A673 (cell line): Measurements from ENCODE around the gene NEK6. TPM values are rescaled to one million over a fixed set of nuclear protein-coding genes. Genes with fewer than 3 reads are reported as not detected.

ENCODE experiments used
- BruUV-seq: library from RNA; stranded (reverse); fragments of 400-500 nt; replicated peaks from 2 replicates; lab custom pipeline; 2021; lab: Mats Ljungman, UMichigan
- CTCF ChIA-PET: fragments of 300-600 bp; sonication (Branson Sonifier 250); formaldehyde crosslinking; loops from one replicate; lab custom pipeline; 2022; ENCODE audit warnings: antibody characterized with exemption; lab: Charles Lee
- POLR2A ChIA-PET: fragments of 300-600 bp; sonication (Branson Sonifier 250); formaldehyde crosslinking; loops from one replicate; lab custom pipeline; 2022; ENCODE audit warnings: antibody characterized with exemption; ENCODE audit not compliant: low non-redundant PET; lab: Charles Lee
- DNase-seq: peaks from one replicate; pipeline ENCODE4 v3.0.0-alpha.2; 2015; ENCODE audit warnings: low spot score
- H3K27ac ChIP-seq: fragments of 200-600 bp; sonication (generic); 2 replicates; pipeline ENCODE4 v1.5.1; 2016; ENCODE audit warnings: mixed run types, low read depth, mild to moderate bottlenecking, mixed read lengths, antibody characterized with exemption, low read length; ENCODE audit not compliant: poor library complexity, severe bottlenecking
- H3K27me3 ChIP-seq: fragments of 200-600 bp; sonication (generic); replicated peaks from 2 replicates; pipeline ENCODE4 v1.6.1; 2017; ENCODE audit warnings: mixed run types, low read depth, mild to moderate bottlenecking, mixed read lengths, antibody characterized with exemption, low read length; ENCODE audit not compliant: insufficient read depth, poor library complexity
- H3K36me3 ChIP-seq: fragments of 200-600 bp; sonication (generic); 2 replicates; pipeline ENCODE4 v1.6.1; 2016; ENCODE audit warnings: mixed run types, mild to moderate bottlenecking, mixed read lengths, antibody characterized with exemption, low read length; ENCODE audit not compliant: insufficient read depth, poor library complexity, severe bottlenecking
- H3K4me1 ChIP-seq: fragments of 200-600 bp; sonication (generic); 2 replicates; pipeline ENCODE4 v1.6.1; 2017; ENCODE audit warnings: mixed run types, mild to moderate bottlenecking, mixed read lengths, antibody characterized with exemption, low read length; ENCODE audit not compliant: insufficient read depth, poor library complexity, severe bottlenecking
- H3K4me3 ChIP-seq: fragments of 200-600 bp; sonication (generic); 2 replicates; pipeline ENCODE4 v1.5.1; 2016; ENCODE audit warnings: low read depth, mixed run types, mild to moderate bottlenecking, mixed read lengths, low read length; ENCODE audit not compliant: poor library complexity, severe bottlenecking
- H3K9me3 ChIP-seq: fragments of 200-600 bp; sonication (generic); 2 replicates; pipeline ENCODE4 v1.6.1; 2016; ENCODE audit warnings: mixed run types, low read depth, mild to moderate bottlenecking, mixed read lengths, antibody characterized with exemption, low read length; ENCODE audit not compliant: poor library complexity, severe bottlenecking
- EZH2 ChIP-seq: fragments of 200-600 bp; sonication (generic); IDR thresholded peaks from 2 replicates; pipeline ENCODE4 v1.6.1; 2017; ENCODE audit warnings: borderline replicate concordance, low read depth, mild to moderate bottlenecking, mixed read lengths, antibody characterized with exemption, low read length; ENCODE audit not compliant: poor library complexity, severe bottlenecking
- intact Hi-C: fragments of 100-400 bp; cut with micrococcal nuclease; formaldehyde crosslinking; loops from one replicate; pipeline ENCODE4 v1.10.0; 2022; ENCODE audit not compliant: unreplicated experiment
- total RNA-seq: library from RNA; stranded (reverse); gene quantifications from 2 replicates; pipeline ENCODE4 v1.2.3, GENCODE V29; 2021
- TF ChIP-seq, protein P1 (sequence below): fragments of 300-800, 200-600 bp; sonication (generic); conservative IDR thresholded peaks from 2 replicates; pipeline ENCODE4 v1.5.1; 2017; ENCODE audit warnings: low read depth, mild to moderate bottlenecking, antibody characterized with exemption, low read length, moderate library complexity, mixed read lengths

Gene NEK6
- total RNA-seq, 1 experiment from 2014 or later, result 23.3 TPM

DNA sequence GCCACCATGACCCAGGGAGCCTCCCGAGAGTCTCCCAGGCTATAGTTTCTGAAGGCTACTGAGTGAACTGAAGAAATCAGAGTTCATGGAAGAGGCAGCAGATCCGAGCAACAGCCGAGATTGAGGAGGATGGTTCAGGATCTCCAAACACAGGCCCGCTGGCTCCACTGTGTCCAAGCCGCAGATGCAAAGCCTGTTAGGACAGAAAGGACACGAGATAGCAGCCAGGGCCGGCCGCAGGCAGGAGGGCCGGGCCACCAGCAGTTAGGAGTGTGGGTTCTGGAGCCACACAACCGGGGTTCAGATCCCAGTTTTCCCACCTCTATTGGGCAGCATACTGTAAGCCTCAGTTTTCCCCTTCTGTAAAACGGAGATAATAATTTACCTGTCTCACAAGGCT lies 27.7 kb downstream of the NEK6 start:
- H3K4me1 ChIP-seq, result peaks cover 21% of the 10 kb centered on the region
- no TSS peak for BruUV-seq
- TF ChIP-seq, protein P1, sequence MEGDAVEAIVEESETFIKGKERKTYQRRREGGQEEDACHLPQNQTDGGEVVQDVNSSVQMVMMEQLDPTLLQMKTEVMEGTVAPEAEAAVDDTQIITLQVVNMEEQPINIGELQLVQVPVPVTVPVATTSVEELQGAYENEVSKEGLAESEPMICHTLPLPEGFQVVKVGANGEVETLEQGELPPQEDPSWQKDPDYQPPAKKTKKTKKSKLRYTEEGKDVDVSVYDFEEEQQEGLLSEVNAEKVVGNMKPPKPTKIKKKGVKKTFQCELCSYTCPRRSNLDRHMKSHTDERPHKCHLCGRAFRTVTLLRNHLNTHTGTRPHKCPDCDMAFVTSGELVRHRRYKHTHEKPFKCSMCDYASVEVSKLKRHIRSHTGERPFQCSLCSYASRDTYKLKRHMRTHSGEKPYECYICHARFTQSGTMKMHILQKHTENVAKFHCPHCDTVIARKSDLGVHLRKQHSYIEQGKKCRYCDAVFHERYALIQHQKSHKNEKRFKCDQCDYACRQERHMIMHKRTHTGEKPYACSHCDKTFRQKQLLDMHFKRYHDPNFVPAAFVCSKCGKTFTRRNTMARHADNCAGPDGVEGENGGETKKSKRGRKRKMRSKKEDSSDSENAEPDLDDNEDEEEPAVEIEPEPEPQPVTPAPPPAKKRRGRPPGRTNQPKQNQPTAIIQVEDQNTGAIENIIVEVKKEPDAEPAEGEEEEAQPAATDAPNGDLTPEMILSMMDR, result no peak
- no peaks in the 10 kb centered on the region for H3K27me3 ChIP-seq
- no peak overlapping the region for H3K4me3 ChIP-seq
- H3K9me3 ChIP-seq, result no peaks in the 10 kb centered on the region
- ChIA-PET POLR2A (no interaction called here), CTCF (no interaction called here)
- H3K36me3 ChIP-seq, result peaks cover 3% of the 10 kb centered on the region
- no peak for DNase-seq
- intact Hi-C loops, result no loop called here
- no peak overlapping the region for H3K27ac ChIP-seq

DNA sequence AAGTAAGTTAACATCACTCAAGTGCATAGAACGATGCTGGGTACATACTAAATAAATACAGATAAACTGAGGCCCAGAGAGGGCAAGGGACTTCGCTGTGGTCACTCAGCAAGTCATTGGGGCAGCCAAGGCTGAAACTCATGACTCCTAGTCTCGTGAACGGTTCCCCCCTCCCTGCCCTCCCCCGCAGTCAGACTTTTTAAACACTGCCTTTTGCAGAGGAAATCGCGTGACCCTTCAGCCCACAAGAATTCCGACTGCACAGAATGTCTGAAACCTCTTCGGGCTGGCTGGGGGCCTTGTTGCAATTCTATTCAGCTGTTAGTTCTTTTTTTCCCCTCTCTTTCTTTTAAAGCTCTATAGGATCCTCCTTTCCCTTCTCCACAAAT lies 28.1 kb downstream of the NEK6 start:
- H3K27me3 ChIP-seq, result no peaks in the 10 kb centered on the region

DNA sequence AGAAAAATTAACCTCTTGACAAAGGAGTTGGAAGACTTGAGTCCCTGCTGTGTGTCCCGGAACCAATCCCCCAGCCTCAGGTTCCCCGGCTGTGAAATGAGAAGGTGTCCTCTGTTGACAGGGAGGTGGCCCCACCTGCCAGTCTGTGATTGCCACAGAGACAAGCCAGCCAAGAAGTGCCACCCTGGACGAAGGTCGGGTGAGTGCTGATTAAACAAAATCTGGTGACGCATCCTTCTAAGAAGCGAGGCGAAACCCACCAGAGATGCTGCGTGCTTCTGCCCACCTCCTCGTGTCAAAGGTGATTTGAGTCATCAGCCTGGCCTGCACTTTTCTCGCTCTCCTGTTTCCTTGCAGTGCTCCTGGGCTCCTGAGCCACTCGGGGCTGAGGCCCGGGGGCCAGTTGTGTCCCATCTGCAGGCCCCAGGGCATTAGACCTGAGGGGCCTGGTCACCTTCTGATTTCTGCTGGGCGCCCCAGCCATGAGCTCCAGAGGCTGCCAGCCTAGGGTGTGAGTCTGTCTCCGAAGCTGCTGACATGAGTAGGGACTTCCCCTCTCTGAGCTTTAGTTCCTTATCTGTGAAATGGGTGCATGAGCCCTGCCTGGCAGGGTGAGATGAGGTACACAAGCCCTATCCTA lies 28.7 kb downstream of the NEK6 start:
- Histone ChIP-seq H3K9me3 (no peaks in the 10 kb centered on the region), H3K27me3 (no peaks in the 10 kb centered on the region), H3K27ac (no peak overlapping the region), H3K4me1 (peaks cover 22% of the 10 kb centered on the region), H3K4me3 (no peak overlapping the region), H3K36me3 (peaks cover 3% of the 10 kb centered on the region)
- DNase-seq, result no peak
- ChIA-PET CTCF (no interaction called here), POLR2A (no interaction called here)
- TF ChIP-seq, protein P1, result no peak
- no peak for TF ChIP-seq EZH2
- intact Hi-C loops, result no loop called here
- BruUV-seq, result no TSS peak

More for the DNA sequence above, 28.1 kb downstream of the NEK6 start:
- DNase-seq, result no peak
- no peak overlapping the region for H3K4me3 ChIP-seq
- peaks cover 21% of the 10 kb centered on the region for H3K4me1 ChIP-seq
- no TSS peak for BruUV-seq
- TF ChIP-seq EZH2, result no peak
- TF ChIP-seq, protein P1, result no peak
- no peak overlapping the region for H3K27ac ChIP-seq
- POLR2A ChIA-PET, result no interaction called here
- intact Hi-C loops, result no loop called here
- peaks cover 3% of the 10 kb centered on the region for H3K36me3 ChIP-seq
- CTCF ChIA-PET, result no interaction called here
- H3K9me3 ChIP-seq, result no peaks in the 10 kb centered on the region
